Measurements from ENCODE around the gene PCCA.

Gene PCCA

DNA sequence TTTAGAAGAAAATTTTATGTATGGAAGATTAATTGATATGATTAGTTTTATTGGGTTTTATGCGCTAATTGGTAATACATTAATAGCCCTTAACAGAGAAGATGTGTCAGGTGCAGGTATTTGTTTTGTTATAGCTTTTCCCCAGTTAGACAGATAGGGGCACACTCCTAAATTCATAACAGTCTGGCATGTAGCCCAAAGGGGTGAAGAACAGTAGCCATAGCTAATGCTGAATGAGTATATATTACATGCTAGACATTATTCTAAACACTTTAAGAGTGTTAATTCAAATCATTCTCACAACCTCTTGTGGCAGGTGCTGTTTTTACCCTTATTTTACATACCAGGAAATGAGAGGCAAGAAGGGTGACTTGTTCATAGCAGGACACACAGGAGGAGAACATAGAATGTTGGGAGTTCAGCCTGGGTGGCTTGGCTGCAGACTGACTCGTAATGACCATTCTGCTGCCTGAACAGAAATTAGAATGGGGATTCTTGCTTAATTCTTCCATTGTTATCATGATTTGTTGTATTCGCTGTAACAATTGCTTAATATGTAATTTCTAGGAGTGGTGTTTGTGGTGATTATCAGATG lies 20.1 kb downstream of the PCCA start:
- TF ChIP-seq, protein P1, sequence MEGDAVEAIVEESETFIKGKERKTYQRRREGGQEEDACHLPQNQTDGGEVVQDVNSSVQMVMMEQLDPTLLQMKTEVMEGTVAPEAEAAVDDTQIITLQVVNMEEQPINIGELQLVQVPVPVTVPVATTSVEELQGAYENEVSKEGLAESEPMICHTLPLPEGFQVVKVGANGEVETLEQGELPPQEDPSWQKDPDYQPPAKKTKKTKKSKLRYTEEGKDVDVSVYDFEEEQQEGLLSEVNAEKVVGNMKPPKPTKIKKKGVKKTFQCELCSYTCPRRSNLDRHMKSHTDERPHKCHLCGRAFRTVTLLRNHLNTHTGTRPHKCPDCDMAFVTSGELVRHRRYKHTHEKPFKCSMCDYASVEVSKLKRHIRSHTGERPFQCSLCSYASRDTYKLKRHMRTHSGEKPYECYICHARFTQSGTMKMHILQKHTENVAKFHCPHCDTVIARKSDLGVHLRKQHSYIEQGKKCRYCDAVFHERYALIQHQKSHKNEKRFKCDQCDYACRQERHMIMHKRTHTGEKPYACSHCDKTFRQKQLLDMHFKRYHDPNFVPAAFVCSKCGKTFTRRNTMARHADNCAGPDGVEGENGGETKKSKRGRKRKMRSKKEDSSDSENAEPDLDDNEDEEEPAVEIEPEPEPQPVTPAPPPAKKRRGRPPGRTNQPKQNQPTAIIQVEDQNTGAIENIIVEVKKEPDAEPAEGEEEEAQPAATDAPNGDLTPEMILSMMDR (conservative IDR thresholded peaks at IDR 0.05; ENCODE audit: control insufficient read depth, insufficient read depth, low read depth, low read length): no peak
- no peak overlapping the region for H3K4me3 ChIP-seq (ENCODE audit: control insufficient read depth, low read depth, low read length)
- DNase-seq (ENCODE audit: low read depth): no peak

DNA sequence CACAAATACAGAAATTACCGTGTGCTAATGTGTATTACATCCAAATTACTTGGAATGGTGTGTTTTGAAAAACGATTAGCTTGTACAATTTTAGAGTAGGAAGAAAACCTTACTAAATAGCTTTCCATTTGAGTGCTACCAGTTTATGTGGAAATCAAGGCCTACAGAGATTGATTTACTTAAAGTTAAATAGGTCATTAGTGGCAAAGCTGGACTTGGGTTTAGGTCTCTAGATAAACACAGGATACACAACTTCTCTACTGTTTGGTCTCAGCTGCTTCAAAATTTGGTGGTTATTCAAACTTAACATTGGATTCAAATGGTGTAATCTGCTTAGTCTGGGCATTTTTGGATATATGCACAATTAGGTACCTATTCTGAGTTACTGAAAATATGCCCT lies 21.4 kb downstream of the PCCA start:
- DNase-seq (ENCODE audit: low read depth): no peak
- H3K4me3 ChIP-seq (ENCODE audit: control insufficient read depth, low read depth, low read length): no peak overlapping the region
- TF ChIP-seq, protein P1 (conservative IDR thresholded peaks at IDR 0.05; ENCODE audit: control insufficient read depth, insufficient read depth, low read depth, low read length): no peak

DNA sequence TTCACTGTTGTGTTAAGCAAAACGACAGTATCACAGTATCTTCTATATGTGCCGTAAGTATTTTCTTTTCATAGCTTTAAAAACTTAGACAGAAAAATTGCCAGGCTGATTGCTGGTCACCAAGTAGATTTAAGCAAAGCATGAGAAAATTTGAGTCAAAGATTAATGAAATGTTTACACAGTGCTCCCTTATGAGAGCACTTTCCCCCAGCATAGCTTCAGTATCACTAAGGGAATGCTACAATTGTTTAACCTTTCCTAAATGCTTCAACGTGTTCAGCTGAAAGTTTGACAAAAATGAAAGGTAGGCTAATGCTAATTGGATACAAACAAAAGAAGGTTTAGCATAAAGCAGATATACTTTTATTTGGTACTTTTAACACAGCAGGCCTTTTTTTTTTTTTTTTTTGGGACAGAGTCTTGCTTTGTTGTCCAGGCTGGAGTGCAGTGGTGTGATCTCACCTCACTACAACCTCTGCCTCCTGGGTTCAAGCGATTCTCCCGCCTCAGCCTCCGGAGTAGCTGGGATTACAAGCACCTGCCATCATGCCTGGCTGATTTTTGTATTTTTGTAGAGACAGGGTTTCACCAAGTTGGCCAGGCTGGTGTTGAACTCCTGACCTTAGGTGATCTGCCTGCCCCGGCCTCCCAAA lies 23.4 kb downstream of the PCCA start:
- DNase-seq (ENCODE audit: low read depth): no peak
- no peak overlapping the region for H3K4me3 ChIP-seq (ENCODE audit: control insufficient read depth, low read depth, low read length)
- TF ChIP-seq, protein P1 (conservative IDR thresholded peaks at IDR 0.05; ENCODE audit: control insufficient read depth, insufficient read depth, low read depth, low read length): no peak

DNA sequence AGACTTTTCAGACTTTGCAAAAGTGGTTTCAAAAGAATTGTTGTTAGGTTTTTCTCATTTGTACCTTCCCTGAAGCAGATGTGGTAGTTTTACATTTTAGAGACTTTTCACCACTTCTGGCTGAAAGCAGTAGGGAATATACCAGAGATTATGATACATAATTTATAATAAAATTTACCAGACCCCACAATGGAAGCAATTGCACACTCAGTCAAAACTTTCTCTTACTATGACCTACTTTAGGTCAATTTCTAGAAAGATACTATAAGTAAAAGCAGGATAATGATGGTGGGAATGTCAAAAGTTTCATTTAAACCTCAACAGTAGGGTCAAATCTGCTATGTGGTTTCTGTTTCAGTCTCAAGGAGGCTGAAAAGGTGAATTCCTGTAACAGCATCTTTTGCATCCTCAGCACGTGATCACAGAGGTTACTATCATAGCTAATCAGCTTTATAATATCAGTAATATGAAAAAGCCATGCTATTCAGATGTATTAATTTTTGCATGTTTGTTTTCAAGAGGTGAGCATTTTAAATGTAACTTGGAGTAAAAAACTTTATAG lies 26.9 kb downstream of the PCCA start:
- DNase-seq (ENCODE audit: low read depth): no peak
- H3K4me3 ChIP-seq (ENCODE audit: control insufficient read depth, low read depth, low read length): no peak overlapping the region
- TF ChIP-seq, protein P1 (conservative IDR thresholded peaks at IDR 0.05; ENCODE audit: control insufficient read depth, insufficient read depth, low read depth, low read length): no peak

DNA sequence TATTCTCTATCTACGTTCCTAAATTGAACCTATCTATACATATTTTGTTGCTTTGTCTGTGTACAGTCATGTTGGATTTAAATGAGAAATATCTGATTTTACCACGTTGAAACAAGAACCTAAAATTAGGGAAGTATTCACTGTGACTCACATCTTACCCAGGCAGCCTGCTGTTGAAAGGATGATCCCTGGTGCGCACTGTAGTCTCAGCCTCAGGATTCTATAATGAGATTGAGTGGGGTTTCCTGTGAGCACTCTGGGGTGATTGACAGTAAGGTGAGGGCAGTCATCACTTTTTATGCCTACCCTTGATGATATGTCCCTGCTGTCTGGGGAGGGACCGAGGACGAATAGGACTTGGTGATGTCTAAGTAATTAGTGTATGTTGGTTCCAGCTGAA lies 35.4 kb downstream of the PCCA start:
- TF ChIP-seq, protein P1 (conservative IDR thresholded peaks at IDR 0.05; ENCODE audit: control insufficient read depth, insufficient read depth, low read depth, low read length): no peak
- no peak overlapping the region for H3K4me3 ChIP-seq (ENCODE audit: control insufficient read depth, low read depth, low read length)
- peak; percentile 25 for DNase-seq (ENCODE audit: low read depth)

DNA sequence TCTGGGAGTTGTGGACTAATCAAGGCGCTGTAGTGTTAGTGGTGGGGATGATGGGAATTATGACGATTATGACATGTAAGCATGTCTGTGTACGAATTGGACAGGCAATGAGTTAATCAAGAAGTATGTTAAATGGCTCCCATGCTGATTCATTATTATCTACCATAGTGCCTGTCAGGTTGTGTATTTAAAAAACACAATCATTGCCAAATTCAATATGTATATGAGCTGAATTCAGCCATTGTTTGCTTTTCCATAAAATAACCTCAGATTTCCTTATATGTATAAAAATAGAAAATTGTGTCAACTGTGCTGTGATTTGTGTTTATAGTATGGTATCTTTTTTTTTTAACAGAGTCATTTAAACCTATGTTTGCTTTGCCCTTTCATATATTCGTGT lies 37.1 kb downstream of the PCCA start:
- no peak overlapping the region for H3K4me3 ChIP-seq (ENCODE audit: control insufficient read depth, low read depth, low read length)
- DNase-seq (ENCODE audit: low read depth): no peak
- TF ChIP-seq, protein P1 (conservative IDR thresholded peaks at IDR 0.05; ENCODE audit: control insufficient read depth, insufficient read depth, low read depth, low read length): no peak

Measured in fibroblast of mammary gland (primary cell).